ENCODE results near the gene NEK6.

DNA sequence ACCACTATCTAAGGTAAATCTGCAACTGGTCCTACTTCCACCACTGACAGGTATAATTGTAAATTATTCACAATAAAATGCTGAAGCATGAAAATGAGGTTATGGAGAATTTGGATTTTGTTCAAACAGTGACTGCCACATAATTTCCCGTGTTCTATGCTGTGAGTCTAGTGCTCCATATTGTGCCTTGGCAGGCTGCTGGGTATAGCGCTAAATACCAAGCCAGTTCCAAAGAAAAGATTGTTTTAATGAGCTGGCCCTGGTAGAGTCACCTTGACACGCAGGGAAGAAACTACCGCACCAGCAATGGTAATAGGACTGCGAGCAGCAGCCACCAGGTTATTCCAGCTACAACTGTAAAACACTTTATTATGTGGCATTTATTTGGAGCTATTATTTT is 127.1 kb downstream of the NEK6 start:
- TF ChIP-seq, protein P1, sequence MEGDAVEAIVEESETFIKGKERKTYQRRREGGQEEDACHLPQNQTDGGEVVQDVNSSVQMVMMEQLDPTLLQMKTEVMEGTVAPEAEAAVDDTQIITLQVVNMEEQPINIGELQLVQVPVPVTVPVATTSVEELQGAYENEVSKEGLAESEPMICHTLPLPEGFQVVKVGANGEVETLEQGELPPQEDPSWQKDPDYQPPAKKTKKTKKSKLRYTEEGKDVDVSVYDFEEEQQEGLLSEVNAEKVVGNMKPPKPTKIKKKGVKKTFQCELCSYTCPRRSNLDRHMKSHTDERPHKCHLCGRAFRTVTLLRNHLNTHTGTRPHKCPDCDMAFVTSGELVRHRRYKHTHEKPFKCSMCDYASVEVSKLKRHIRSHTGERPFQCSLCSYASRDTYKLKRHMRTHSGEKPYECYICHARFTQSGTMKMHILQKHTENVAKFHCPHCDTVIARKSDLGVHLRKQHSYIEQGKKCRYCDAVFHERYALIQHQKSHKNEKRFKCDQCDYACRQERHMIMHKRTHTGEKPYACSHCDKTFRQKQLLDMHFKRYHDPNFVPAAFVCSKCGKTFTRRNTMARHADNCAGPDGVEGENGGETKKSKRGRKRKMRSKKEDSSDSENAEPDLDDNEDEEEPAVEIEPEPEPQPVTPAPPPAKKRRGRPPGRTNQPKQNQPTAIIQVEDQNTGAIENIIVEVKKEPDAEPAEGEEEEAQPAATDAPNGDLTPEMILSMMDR (IDR thresholded peaks at IDR 0.05 in 8 of 11, conservative IDR thresholded peaks at IDR 0.05 in 3 of 11): no peak
- TF ChIP-seq POLR2A (IDR thresholded peaks at IDR 0.05): no peak

All from spleen (tissue), 7 donors.